Stimulated activated CD8-positive, alpha-beta memory T cell treated with anti-CD3 and anti-CD28 coated beads, Interleukin-7, amount 100 ng/mL, for 24 hours (primary cell): ENCODE measurements around the gene RARB.

ENCODE experiments used
- DNase-seq: peaks from one replicate; pipeline ENCODE4 v3.0.0-alpha.2; 2020; ENCODE audit warnings: low read depth

The RARB gene

DNA sequence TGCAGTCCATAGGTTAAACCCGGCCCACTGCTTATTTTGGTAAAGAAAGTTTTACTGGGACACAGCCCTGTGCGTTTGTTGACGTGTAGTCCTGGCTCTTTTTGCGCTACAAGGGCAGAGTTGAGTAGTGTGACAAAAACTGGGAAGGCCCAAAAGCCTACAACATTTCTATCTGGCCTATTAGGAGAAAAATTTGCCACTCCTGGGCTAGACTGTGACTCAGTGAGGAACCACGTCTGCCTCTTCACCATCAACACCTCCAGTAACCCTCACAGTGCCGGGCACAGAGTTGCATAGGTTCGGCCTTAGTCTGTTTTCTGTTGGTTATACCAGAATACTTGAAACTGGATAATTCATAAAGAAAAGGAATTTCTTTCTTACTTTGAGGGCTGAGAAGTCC, 126.3 kb downstream of the RARB start:
- DNase-seq = no peak

- no peak for DNase-seq
Measured at GRCh38 chr3:25555695-25556437, 127.8 kb downstream of the RARB start.

- no peak for DNase-seq
Measured at GRCh38 chr3:25556447-25556846, 128.4 kb downstream of the RARB start.

DNA sequence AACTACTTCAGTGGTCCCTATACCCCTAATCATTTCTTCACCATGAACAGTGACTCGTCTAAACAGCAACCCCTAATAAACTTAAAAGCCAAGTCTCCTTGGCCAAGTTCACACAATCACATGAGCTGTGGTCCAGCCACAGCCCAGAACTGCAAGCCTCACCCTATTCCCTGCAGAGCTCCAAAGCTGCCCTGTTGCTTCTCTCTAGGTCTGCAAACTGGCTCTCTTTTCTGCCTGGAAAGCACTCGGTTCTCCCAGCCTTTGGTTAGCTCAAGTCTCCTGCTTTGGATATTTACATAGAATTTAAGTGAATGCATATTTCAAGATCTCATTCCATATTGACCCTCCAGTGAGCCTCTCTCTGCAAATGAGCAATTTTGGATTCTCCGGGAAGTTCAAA, 129.6 kb downstream of the RARB start:
- no peak for DNase-seq

GRCh38 chr3:25558121-25558520, 130.1 kb downstream of the RARB start:
- DNase-seq = no peak

- no peak for DNase-seq
Measured at GRCh38 chr3:25558796-25559195, 130.7 kb downstream of the RARB start.

GRCh38 chr3:25563601-25564000, 135.5 kb downstream of the RARB start:
- no peak for DNase-seq

DNA sequence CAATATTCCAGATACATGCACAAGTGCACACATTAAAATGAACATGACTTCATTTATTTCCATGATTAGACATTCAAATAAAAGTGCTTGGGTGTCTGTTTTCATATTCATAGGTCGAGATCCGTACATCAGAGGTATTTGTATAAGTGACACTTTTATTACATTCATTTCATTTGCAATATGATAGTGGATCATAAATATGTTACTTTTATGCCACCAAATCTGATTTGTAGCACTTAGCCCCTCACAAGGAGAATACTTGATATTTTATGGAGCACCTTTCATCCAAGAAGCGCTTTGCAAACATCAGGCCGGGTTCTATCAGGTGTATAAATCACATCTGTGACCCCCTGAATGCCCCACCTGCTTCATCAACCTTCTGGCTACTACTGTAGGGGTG, 136.0 kb downstream of the RARB start:
- no peak for DNase-seq

DNA sequence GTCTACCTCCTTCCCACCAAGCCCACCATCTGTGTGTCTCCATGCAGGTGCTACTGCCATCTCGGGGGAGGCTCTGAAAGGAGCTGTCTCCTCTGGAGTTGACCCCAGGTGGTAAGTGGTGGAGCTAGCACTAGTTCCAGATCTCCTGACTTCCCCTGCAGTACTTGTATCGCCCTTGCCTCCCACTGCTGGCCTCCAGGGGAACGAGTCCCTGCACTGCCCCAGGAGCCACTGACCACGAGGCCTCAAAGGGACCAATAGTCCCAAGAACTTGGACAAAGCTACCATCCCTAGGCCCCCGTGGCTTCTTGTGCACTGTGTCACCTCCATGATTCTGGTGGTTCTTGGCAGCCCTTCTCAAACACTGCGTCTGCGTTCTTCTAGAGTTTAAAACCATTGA, 137.7 kb downstream of the RARB start:
- DNase-seq = no peak

GRCh38 chr3:25566358-25566920, 138.4 kb downstream of the RARB start:
- DNase-seq = no peak

DNA sequence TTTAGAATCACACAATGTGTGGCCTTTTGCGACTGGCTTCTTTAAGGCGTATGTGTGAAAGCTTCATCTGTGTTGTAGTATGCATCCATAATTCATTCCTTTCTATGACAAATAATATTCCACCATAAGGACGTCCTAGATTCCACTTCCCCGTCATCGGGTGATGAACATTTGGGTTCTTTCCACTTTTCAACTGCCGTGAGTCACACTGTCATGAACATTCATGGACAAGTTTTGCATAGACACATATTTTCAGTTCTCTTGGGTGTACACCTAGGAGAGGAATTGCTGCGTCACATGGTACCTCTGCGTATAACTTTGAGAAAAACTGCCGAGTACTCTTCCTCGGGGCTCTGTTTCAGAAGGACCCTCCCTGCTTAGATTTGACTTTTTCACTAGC, 139.3 kb downstream of the RARB start:
- DNase-seq = no peak

- DNase-seq = no peak
Measured at GRCh38 chr3:25567806-25568524, 139.9 kb downstream of the RARB start.

GRCh38 chr3:25568525-25569078, 140.5 kb downstream of the RARB start:
- DNase-seq = no peak

DNA sequence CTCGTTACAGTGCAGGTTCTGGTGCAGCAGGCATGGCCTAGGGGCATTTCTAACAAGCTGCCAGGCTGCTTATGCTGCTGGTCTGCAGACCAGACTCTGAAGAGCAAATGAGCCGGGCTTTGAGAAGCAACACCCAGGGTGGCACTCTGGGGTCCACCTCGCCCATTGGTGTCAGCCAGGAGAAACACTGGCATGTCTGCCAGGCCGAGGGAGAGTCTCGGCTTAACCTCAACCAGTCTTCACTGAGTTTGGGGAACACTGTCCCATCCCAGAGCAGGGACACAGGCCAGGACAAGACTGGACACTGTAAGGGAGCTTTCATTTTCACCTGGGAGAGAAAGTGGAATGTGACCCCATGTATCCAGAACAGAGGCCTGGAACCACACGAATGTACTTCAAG, 143.2 kb downstream of the RARB start:
- DNase-seq = no peak

DNA sequence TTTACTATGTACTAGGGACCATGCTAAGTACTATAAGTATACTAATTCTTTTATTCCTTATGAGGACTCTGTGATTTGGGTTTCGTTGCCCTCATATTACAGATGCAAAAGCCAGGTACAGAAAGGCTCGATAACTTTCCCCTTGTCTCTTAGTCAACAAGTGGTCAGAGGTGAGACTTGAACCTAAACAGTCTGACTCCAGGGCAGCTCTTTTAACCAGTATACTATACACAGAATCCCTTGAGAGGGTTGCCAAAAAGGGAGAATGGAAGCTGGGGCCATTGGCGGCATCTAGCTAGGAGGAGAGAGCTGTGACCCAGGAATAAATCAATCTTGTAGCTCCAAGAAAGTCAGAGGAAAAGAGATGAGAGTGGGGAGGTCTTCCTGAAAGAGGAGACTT, 144.3 kb downstream of the RARB start:
- no peak for DNase-seq

GRCh38 chr3:25572919-25573385, 144.9 kb downstream of the RARB start:
- no peak for DNase-seq

DNA sequence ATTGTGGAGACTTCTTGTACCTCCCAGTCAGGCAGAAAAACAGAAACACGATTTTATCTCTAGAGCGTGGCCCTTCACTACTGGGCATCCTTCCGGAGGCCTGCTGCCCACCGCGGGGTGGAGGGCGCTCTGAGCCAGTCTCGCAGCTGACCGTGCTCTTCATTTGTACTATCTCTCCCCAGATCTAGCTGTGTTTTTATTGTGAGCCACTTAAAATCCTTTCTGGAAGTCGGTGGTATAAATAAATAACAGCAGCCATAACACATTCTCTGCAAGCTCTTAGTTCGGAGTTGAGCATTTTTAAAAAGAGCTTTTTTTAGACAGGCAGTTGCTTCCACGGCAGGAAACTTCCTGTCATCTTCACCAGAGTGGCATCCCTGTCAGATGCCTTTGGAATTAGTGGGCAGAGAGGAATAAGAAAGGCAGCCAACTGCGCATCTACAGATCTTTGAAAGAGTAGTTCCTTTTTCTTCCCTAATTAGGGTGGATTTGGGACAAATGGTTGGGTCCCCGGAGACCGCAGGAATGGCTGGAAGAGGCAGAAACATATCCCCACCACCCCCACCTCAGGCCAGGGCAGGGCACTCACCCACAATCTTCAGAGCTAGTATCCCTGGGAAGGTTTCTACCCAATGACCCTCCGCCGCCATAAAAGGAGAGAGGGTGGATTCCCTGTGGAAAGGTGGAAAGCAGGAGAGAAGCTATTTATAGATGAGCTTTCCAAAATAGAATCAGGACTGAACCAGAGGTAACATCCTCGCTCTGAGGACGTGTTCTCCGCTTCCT, 145.5 kb downstream of the RARB start:
- DNase-seq = no peak

DNA sequence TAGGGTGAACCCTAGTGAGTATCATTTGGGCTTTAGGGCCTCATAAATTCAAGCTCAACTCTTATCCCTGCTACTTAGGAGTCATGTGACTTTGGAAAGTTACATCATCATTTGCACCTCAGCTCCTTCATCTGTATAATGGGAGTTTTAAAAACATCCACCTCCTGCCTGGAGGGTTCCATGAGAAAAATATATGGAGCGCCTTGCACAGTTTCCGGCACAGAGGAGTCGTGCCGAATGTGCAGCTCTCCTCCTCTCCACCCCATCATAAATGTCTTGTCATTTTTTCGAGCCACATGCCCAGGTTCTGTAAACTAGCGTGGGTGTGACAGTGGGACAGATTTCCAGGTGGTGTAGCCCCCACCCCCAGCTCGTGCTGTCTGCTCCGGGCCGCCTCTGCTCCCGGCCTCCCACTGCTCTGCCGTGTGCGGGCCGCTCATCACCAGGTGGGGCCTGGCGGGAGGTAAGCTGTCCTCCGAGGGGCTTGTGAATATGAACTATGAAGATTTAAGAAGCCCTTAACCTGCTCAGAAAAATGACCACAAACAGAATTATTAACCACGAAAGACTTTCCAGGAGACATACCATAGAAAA, 146.2 kb downstream of the RARB start:
- no peak for DNase-seq

DNA sequence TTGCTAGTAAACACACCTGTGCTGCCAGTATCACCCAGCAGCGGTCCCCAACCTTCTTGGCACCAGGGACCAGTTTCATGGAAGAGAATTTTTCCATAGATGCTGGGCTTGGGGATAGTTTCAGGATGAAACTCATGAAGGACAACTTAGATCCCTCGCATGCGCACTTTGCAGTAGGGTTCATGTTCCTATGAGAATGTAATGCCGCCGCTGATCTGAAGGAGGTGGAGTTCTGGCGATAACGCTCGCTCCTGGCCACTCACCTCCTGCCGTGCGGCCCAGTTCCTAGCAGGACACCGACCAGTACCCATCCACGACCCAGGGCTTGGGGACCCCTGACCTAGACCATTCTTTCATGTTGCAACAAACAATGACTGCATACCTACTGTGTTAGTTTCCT, 146.9 kb downstream of the RARB start:
- DNase-seq = no peak

DNA sequence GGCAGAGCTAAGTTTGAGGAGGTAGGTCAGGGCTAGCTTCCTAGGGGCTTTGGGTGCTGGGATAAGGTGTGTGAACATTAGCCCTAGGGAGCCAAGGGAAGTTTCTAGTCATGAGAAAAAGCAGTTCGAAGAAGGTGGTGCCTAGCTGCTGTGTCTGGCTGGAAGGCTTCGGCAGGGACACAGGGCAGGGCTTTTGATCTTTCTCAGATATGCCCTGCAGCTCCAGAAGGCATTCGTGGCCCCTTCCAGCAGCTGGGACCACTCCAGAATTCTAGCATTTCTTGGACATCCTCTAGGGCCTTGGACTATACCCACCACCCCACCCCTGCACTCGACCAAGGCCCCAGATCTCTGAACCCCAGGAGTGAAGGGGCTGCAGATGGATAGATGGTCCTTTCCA, 148.1 kb downstream of the RARB start:
- DNase-seq = no peak

GRCh38 chr3:25576831-25577454, 148.9 kb downstream of the RARB start:
- no peak for DNase-seq
